ENCODE results near the gene RANGAP1.

DNA sequence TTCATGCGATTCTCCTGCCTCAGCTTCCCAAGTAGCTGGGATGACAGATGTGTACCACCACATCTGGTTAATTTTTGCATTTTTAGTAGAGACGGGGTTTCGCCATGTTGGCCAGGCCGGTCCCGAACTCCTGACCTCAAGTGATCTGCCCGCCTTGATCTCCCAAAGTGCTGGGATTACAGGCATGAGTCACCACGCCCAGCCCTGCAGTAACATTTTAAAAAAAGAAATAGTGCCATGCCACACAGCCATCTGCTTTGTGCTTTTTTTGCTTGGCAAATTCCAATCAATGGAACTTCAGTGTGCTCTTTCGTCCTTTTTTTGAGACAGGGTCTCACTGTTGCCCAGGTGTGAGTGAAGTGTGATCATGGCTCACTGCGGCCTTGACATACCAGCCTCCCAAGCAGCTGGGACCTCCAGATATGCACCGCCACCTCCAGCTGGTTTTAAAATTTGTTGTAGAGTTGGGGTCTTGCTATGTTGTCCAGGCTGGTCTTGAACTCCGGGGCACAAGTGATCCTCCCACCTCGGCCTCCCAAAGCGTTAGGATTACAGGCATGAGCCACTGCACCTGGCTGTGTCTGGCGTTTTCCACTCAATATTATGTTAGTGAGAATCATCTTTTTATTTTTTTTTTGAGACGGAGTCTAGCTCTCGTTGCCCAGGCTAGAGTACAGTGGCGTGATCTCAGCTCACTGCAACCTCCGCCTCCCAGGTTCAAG is 43.4 kb downstream of the RANGAP1 start:
- TF ChIP-seq POLR2A (IDR thresholded peaks at IDR 0.05): no peak
- TF ChIP-seq, protein P1, sequence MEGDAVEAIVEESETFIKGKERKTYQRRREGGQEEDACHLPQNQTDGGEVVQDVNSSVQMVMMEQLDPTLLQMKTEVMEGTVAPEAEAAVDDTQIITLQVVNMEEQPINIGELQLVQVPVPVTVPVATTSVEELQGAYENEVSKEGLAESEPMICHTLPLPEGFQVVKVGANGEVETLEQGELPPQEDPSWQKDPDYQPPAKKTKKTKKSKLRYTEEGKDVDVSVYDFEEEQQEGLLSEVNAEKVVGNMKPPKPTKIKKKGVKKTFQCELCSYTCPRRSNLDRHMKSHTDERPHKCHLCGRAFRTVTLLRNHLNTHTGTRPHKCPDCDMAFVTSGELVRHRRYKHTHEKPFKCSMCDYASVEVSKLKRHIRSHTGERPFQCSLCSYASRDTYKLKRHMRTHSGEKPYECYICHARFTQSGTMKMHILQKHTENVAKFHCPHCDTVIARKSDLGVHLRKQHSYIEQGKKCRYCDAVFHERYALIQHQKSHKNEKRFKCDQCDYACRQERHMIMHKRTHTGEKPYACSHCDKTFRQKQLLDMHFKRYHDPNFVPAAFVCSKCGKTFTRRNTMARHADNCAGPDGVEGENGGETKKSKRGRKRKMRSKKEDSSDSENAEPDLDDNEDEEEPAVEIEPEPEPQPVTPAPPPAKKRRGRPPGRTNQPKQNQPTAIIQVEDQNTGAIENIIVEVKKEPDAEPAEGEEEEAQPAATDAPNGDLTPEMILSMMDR (IDR thresholded peaks at IDR 0.05): no peak
- no peak for TF ChIP-seq EP300 (IDR thresholded peaks at IDR 0.05)

Measured in stomach (tissue), 4 donors.